Gastroesophageal sphincter (tissue), 3 donors: ENCODE results near the gene KLHL29.

Source experiments
- EP300 ChIP-seq: sonication (generic); formaldehyde crosslinking; IDR thresholded peaks from one replicate; pipeline ENCODE4 v1.6.1; 2017; ENCODE audit warnings: antibody characterized with exemption, mild to moderate bottlenecking
- POLR2A ChIP-seq, 2 donors: fragments of 450-650 bp; IDR thresholded peaks; one replicate each; pipeline ENCODE4 v1.6.1; 2017; ENCODE audit warnings: antibody characterized with exemption in 2 of 2, mild to moderate bottlenecking in 2 of 2, moderate library complexity in 1 of 2
- TF ChIP-seq, protein P1 (sequence below), 4 experiments: fragments of 200-600 bp in 2 of 4; fragments of 450-650 bp in 2 of 4; sonication (generic) in 1 of 4; IDR thresholded peaks; one replicate each; pipeline ENCODE4 v1.5.1; 2017 to 2019; ENCODE audit warnings: antibody characterized with exemption in 4 of 4, mild to moderate bottlenecking in 2 of 4, moderate library complexity in 2 of 4

DNA sequence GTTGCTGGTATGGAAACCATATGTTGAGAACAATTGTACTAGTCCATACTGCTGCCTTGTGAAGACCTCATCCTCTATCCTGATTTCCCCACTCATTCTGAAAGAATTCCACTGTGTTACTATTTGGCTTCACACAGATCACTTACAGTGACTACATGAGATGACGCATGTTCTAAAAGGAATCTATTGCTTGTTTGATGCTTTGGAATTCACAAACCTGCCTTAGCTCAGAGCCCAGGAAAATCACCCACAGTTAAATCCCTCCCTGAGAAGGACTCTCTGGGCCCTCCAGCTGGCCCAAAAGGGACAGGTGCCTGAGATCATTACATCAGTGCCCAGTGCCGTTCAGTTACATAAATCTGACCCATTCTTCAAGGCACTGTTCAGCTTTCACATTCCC lies 45.3 kb downstream of the KLHL29 start:
- TF ChIP-seq, protein P1, sequence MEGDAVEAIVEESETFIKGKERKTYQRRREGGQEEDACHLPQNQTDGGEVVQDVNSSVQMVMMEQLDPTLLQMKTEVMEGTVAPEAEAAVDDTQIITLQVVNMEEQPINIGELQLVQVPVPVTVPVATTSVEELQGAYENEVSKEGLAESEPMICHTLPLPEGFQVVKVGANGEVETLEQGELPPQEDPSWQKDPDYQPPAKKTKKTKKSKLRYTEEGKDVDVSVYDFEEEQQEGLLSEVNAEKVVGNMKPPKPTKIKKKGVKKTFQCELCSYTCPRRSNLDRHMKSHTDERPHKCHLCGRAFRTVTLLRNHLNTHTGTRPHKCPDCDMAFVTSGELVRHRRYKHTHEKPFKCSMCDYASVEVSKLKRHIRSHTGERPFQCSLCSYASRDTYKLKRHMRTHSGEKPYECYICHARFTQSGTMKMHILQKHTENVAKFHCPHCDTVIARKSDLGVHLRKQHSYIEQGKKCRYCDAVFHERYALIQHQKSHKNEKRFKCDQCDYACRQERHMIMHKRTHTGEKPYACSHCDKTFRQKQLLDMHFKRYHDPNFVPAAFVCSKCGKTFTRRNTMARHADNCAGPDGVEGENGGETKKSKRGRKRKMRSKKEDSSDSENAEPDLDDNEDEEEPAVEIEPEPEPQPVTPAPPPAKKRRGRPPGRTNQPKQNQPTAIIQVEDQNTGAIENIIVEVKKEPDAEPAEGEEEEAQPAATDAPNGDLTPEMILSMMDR (IDR thresholded peaks at IDR 0.05) = no peak
- TF ChIP-seq POLR2A (IDR thresholded peaks at IDR 0.05) (no peak), EP300 (no peak)
